Left forelimb (tissue), 1 donor: ENCODE data around the gene GTF2I.
A peak's percentile ranks its signal among the peaks of the same experiment; 100 is the strongest.
"Not testable (repeated sequence)": the region's sequence is repeated elsewhere in the genome, so short reads cannot be mapped to it uniquely, and the experiment has no call there.

Experiments
- DNase-seq: peaks from one replicate; pipeline ENCODE4 v3.0.0-alpha.2; 2018; ENCODE audit warnings: low spot score

Gene GTF2I

GRCh38 chr7:74779053-74779452 lies 121.5 kb downstream of the GTF2I start:
- DNase-seq = not testable (repeated sequence)

DNA sequence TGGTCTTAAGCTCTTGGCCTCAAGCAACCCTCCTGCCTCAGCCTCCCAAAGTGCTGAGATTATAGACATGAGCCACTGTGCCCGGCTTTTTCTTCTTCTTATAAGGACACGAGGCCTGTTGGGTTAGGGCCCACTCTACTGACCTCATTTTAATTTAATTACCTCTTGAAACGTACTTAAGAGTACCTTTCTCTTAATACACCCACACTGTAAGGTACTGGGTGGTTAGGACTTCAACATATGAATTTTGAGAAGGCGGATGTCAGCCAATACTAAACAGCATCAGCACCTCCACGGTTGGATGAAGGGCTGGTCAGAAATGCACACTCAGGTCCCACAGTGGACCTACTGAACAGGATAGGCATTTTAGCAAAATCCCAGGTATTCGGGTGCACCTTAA lies 124.2 kb downstream of the GTF2I start:
- DNase-seq = not testable (repeated sequence)

DNA sequence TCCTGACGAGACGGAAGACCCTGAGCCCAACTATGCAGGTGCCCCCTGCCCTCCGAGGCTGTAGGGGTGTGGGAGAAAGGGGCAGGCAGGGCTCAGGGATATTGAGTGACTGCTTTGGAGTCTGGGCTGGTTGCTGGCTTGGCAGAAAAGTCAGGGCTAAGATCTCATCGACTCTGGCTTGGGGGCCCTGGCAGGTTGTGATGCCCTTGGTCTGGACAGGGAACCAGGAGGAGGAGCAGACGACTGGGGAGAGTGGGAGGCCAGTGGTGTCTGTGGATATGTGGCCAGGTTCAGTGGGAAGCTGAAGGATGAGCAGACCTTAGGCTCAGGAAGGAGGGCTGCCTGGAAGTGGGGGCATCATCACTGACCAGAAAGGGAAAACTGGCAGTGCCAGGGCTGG lies 126.1 kb downstream of the GTF2I start:
- DNase-seq = peak; percentile 22

- peak; percentile 93 for DNase-seq
Measured at GRCh38 chr7:74788369-74789150, 131.0 kb downstream of the GTF2I start.

- DNase-seq = not testable (repeated sequence)
Measured at GRCh38 chr7:74789200-74789736, 131.8 kb downstream of the GTF2I start.

DNA sequence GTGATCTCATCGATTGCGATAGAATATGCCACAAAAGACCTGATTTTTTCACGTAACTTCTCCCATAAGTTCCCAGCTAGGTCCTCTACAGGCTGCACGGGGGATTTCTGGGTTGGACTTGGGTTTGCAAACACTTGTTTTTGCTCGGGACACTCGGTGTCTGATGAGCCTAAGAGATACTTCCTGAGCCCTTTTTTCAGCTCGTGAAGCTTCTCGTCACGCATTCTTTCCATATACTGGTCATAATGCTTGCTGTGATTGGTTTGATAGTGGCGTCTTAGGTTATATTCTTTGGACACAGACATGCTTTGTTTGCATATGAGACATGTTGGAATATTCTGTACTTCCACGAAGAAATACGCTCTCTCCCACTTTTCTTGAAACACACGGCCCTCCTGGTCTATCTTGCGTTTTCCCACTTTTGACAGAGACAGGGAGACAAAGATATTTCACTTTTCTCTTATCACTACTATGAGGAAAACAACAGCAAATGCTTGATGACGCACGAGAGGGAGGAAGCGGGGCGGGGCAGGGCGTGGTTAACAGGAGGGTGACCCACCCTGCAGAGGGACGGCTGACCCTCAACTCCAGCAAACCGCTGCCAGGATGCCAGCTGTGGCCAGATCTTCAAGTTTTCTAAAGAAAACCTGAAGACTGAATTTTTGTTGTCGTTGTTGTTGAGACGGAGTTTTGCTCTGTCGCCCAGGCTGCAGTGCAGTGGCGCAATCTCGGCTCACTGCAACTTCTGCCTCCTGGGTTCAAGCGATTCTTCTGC lies 140.5 kb downstream of the GTF2I start:
- DNase-seq = not testable (repeated sequence)

DNA sequence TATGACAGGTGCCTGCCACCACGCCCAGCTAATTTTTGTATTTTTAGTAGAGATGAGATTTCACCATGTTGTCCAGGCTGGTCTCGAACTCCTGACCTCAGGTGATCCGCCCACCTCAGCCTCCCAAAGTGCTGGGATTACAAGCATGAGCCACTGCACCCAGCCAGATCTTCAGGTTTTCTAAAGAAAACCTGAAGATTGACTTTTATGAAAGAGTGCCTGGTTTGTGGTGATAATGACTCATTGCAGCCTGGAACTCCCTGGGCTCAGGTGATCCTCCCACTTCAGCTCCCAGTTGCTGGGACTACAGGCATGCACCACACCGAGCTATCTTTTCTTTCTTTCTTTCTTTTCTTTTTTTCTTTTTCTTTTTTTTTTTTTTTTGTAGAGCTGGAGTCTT lies 141.1 kb downstream of the GTF2I start:
- not testable (repeated sequence) for DNase-seq
